IPS DF 6.9 (cell line): Measurements from ENCODE around the gene TNFRSF19.

Experiments
- DNase-seq: peaks from one replicate; pipeline ENCODE4 v3.0.0-alpha.2; 2013; ENCODE audit warnings: low read depth, low spot score
- H3K27ac ChIP-seq: one replicate; pipeline ENCODE4 v1.5.1; 2013; ENCODE audit warnings: low read length, control low read depth
- H3K27me3 ChIP-seq: 2 replicates; pipeline ENCODE4 v1.6.1; 2013; ENCODE audit warnings: mild to moderate bottlenecking, low read length; ENCODE audit not compliant: control insufficient read depth, insufficient read depth
- H3K36me3 ChIP-seq: 2 replicates; pipeline ENCODE4 v1.6.1; 2013; ENCODE audit warnings: low read length; ENCODE audit not compliant: control insufficient read depth, insufficient read depth
- H3K4me1 ChIP-seq: 2 replicates; pipeline ENCODE4 v1.6.1; 2013; ENCODE audit warnings: low read length; ENCODE audit not compliant: control insufficient read depth, insufficient read depth
- H3K4me3 ChIP-seq: 2 replicates; pipeline ENCODE4 v1.5.1; 2013; ENCODE audit warnings: mild to moderate bottlenecking, low read length
- H3K9me3 ChIP-seq: 2 replicates; pipeline ENCODE4 v1.6.1; 2013; ENCODE audit warnings: low read length, inconsistent platforms; ENCODE audit not compliant: control insufficient read depth, insufficient read depth
- WGBS: extraction: QIAGEN DNeasy Blood & Tissue Kit; methylation state at CpG from one replicate; pipeline ENCODE4 v1.1.7; 2013; ENCODE audit warnings: mixed read lengths, missing lambda C conversion rate; ENCODE audit not compliant: insufficient read length, insufficient coverage; 5-methylcytosine and 5-hydroxymethylcytosine counted together

The TNFRSF19 gene

DNA sequence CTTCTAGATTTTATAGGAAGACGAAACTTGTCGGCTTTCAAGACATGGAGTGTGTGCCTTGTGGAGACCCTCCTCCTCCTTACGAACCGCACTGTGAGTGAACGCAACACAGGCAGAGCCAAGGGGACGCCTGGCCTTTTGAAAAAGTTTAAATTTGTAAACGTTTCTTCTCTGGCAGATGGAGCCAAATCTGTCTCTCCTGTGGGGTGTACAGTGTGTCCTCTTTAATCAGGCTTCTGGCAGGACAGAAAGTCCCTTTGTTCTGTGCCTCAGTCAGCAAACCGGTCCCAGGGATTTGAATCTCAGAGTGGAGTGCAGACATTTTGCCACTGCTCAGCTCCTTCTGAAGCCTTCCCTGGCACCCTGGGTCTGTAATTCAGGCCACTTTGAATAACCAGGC lies 56.5 kb downstream of the TNFRSF19 start:
- Histone ChIP-seq H3K4me1 (0 out of 2 replicates have a peak, but pooled peaks cover 1% of the 10 kb centered on the region), H3K36me3 (no peaks in the 10 kb centered on the region), H3K9me3 (no peaks in the 10 kb centered on the region), H3K4me3 (no peak overlapping the region), H3K27ac (no peak overlapping the region), H3K27me3 (no peaks in the 10 kb centered on the region)
- DNase-seq = no peak
- no CpG with 5 or more reads among the region's 8 CpGs for WGBS

- Histone ChIP-seq H3K4me3 (no peak overlapping the region), H3K4me1 (peaks cover 4% of the 10 kb centered on the region; the same call in 1 of the 2 replicates), H3K36me3 (no peaks in the 10 kb centered on the region), H3K27ac (no peak overlapping the region), H3K9me3 (no peaks in the 10 kb centered on the region), H3K27me3 (no peaks in the 10 kb centered on the region)
- WGBS = no CpG with 5 or more reads among the region's 8 CpGs
- DNase-seq = no peak
These were observed 57.2 kb downstream of the TNFRSF19 start for GRCh38 chr13:23627410-23627809.

DNA sequence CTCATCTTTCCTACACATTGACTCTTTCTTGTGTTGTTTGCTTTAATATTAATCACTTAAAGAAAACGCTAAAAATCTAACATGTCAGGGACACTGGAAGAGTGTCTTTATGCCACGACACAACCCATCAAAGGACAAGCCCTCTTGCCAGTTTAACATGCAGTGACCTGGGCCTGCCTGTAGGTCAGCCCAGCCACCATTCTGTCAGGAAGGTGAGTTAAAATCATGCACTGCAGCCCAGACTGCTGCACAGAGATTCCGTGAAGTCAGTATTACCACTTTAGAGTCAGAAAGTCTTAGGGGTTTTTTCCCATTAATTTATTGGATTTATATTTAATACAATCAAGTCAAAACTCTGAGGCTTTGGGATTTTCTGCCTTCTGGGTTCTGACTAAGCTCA lies 58.0 kb downstream of the TNFRSF19 start:
- no peak for DNase-seq
- Histone ChIP-seq H3K4me1 (peaks cover 4% of the 10 kb centered on the region; the same call in 1 of the 2 replicates), H3K27ac (no peak overlapping the region), H3K27me3 (no peaks in the 10 kb centered on the region), H3K9me3 (no peaks in the 10 kb centered on the region), H3K4me3 (no peak overlapping the region), H3K36me3 (no peaks in the 10 kb centered on the region)
- WGBS = no CpG with 5 or more reads among the region's 3 CpGs

DNA sequence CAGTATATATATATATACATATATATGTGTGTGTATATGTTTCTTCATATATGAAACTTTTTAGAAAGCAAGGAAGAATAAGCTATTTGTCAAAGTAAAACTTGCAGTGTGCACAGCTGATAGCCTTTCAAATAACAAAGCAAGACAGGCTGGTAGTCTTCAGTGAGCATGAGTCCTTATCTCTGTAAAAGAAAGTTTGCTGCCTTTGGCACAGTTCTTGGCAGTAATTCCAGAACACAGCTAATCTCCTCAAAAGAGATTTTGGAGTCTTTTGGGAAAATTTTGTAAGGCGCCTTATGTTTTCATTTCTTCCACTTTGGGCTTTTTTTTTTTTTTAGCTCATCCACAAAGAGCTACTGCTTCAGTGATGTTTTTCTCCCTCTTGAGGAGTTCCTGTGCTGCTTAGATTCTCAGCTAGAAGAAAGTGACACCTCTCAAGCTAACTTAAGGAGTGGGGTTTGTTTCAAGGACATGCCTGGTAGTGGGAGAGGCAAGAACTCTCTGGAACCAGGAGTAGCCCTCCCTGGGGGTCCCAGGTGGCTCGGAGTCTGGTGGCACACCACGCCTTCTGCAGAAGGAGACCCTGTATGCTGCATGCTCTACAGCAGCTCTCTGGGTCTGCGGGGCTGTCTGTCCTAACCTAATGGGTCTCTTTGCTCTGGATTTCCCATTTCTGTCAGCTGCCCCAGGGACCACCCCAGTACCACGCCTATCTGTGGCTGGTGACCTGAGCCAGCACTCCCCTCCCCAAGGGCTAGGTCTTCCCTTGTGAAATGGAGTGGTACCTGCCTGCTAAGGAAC lies 58.8 kb downstream of the TNFRSF19 start:
- no peak overlapping the region for H3K27ac ChIP-seq
- DNase-seq = no peak
- H3K9me3 ChIP-seq = no peaks in the 10 kb centered on the region
- peaks cover 4% of the 10 kb centered on the region; the same call in 1 of the 2 replicates for H3K4me1 ChIP-seq
- no peaks in the 10 kb centered on the region for H3K36me3 ChIP-seq
- WGBS = no CpG with 5 or more reads among the region's 5 CpGs
- no peaks in the 10 kb centered on the region for H3K27me3 ChIP-seq
- H3K4me3 ChIP-seq = no peak overlapping the region

DNA sequence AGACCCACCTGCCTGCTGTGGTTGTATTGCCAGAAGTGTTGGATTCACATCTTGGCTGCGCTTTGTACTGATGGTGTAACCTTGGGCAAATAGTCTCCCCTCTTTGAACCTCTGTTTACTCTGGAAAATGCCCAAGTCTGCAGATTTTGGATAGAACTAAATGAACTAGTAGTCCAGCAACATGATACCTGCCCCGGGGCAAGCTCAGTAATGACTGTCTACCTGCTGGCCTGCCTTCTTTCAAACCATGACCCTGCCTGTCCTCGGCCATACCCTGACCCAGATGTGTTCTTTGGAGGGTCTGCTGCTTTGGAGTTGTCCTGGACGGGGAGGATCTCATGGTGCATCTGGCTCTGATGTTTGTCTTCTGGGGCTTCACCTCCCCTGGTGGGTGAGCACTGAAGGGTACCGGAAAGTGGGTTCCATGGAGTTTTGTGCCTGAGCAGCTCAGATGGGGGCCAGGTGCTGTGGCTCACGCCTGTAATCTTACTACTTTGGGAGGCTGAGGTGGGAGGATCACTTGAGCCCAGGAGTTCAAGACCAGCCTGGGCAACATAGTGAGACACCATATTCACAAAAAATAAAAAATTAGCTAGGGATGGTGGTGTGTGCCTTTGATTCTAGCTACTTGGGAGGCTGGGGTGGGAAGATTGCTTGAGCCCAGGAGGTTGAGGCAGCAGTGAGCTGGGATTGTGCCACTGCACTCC lies 59.5 kb downstream of the TNFRSF19 start:
- H3K4me3 ChIP-seq = no peak overlapping the region
- no CpG with 5 or more reads among the region's 6 CpGs for WGBS
- H3K27ac ChIP-seq = no peak overlapping the region
- no peak for DNase-seq
- H3K4me1 ChIP-seq = peaks cover 4% of the 10 kb centered on the region; the same call in 1 of the 2 replicates
- H3K36me3 ChIP-seq = no peaks in the 10 kb centered on the region
- H3K9me3 ChIP-seq = no peaks in the 10 kb centered on the region
- H3K27me3 ChIP-seq = no peaks in the 10 kb centered on the region

DNA sequence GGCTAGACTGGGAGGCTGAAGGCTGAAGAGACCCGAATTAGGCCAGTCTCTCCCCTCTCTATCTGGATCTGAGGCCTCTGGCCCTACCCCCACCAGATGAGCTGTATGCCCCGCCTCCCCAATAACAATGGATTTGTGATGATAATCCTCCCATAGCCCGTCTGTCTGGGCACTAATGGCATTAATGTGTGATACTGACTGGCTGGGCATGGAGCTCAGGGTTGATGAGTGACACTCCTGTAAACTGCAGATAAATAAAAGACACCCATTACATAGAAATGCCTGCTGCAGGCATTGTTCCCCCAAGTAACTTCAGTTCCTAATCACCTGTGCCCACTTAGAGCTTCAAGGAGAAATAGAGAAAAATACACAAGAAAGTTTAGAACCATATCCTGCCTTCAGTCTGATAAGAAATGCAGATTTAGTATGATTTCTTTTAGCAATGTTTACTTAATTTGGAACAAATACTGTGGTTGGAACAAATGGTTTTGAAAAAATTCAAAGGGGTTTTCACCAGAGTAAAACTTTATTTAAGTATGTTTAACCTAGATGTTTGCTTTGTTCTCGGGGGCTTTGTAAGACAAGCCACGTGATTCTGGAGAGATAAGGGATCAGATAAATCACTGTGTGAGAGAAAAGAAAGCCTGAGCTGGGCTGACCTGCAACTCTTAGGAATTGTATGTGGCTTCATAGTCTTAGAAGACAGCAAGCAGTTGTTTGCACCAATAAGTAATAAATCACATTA lies 60.3 kb downstream of the TNFRSF19 start:
- Histone ChIP-seq H3K9me3 (no peaks in the 10 kb centered on the region), H3K27me3 (no peaks in the 10 kb centered on the region), H3K4me1 (peaks cover 4% of the 10 kb centered on the region; the same call in 1 of the 2 replicates), H3K4me3 (no peak overlapping the region), H3K36me3 (no peaks in the 10 kb centered on the region), H3K27ac (no peak overlapping the region)
- no peak for DNase-seq
- no CpG with 5 or more reads among the region's 5 CpGs for WGBS

GRCh38 chr13:23631311-23632047 lies 61.3 kb downstream of the TNFRSF19 start:
- no peak for DNase-seq
- Histone ChIP-seq H3K36me3 (no peaks in the 10 kb centered on the region), H3K27me3 (no peaks in the 10 kb centered on the region), H3K27ac (no peak overlapping the region), H3K4me3 (no peak overlapping the region), H3K4me1 (peaks cover 4% of the 10 kb centered on the region; the same call in 1 of the 2 replicates), H3K9me3 (no peaks in the 10 kb centered on the region)
- no CpG with 5 or more reads among the region's 6 CpGs for WGBS

DNA sequence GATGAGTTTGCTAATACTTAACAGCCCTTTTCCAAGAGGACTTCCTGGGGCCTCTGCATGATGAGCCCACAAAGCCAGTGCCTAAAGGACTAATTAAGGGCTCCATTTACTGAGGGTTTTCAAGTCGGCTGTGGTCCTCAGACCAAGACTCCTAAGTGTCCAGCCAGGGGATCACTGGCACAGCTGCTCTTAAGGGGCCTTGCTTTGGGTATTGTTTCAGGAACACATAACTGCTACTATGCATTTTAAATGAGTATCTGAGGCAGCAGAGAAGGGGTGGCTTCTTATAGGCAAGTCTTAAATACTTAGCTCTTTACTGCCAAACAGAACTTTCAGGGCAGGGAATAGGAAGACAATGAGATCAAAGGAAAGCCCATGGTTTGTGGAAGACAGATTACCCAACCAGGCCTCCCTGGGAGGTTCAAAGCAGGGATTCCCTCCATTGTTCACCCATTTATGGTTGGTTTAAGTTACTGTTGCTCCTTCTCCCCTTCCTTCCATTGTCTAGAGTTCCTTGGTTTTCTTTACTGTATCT lies 61.9 kb downstream of the TNFRSF19 start:
- Histone ChIP-seq H3K27ac (no peak overlapping the region), H3K9me3 (no peaks in the 10 kb centered on the region), H3K4me3 (no peak overlapping the region), H3K4me1 (peaks cover 6% of the 10 kb centered on the region; the same call in 1 of the 2 replicates), H3K27me3 (no peaks in the 10 kb centered on the region), H3K36me3 (no peaks in the 10 kb centered on the region)
- DNase-seq = no peak
- no CpG with 5 or more reads among the region's 1 CpG for WGBS

DNA sequence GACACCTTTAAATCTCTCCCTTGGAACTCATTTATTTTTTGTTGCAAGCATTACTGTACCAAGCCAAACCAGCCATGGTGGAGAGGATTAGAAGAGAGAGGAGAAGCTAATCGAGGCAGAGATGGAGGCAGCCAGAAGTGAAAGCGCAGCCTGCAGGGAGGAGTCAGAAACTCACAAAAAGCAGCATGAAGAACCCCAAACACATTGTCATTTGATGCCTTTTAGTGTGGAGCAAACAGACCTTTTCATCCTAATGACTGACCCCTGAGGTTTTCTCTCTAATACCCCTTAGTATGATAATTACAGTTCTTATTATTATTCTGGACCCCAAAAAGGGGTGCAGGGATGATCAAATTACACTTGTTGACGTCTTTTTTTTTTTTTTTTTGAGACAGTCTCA lies 62.5 kb downstream of the TNFRSF19 start:
- no peak overlapping the region for H3K27ac ChIP-seq
- peaks cover 6% of the 10 kb centered on the region; the same call in 1 of the 2 replicates for H3K4me1 ChIP-seq
- no peak for DNase-seq
- no peaks in the 10 kb centered on the region for H3K27me3 ChIP-seq
- no CpG with 5 or more reads among the region's 3 CpGs for WGBS
- no peak overlapping the region for H3K4me3 ChIP-seq
- no peaks in the 10 kb centered on the region for H3K9me3 ChIP-seq
- H3K36me3 ChIP-seq = no peaks in the 10 kb centered on the region
